WTC11 (cell line): ENCODE measurements around the gene TDRKH. TPM values are rescaled to one million over a fixed set of nuclear protein-coding genes. Genes with fewer than 3 reads are reported as not detected.

Source experiments
- ATAC-seq: fragments of 200-7000 bp; cut with Tn5 transposase; 2 replicates; pipeline ENCODE4 v1.10.0; 2021; ENCODE audit warnings: mild to moderate bottlenecking, moderate library complexity
- CTCF ChIA-PET: fragments of 300-600 bp; sonication (Branson Sonifier 250); formaldehyde crosslinking; loops from one replicate; lab custom pipeline; 2021; ENCODE audit warnings: antibody characterized with exemption; lab: Charles Lee
- POLR2A ChIA-PET: fragments of 350-600 bp; sonication (Branson Sonifier 250); formaldehyde crosslinking; loops from one replicate; lab custom pipeline; 2021; ENCODE audit warnings: antibody characterized with exemption; lab: Charles Lee
- DNase-seq: peaks from one replicate; pipeline ENCODE4 v3.0.0; 2021; ENCODE audit warnings: low spot score
- H3K27ac Mint-ChIP-seq: 2 replicates; pipeline ENCODE4 v1.8.0; 2021; ENCODE audit warnings: mixed read lengths
- H3K27me3 Mint-ChIP-seq: 2 replicates; pipeline ENCODE4 v1.8.0; 2021; ENCODE audit warnings: low read depth, mild to moderate bottlenecking, moderate library complexity, mixed read lengths
- H3K36me3 Mint-ChIP-seq: 2 replicates; pipeline ENCODE4 v1.8.0; 2021; ENCODE audit warnings: mixed read lengths
- H3K4me1 Mint-ChIP-seq: 2 replicates; pipeline ENCODE4 v1.8.0; 2022; ENCODE audit warnings: mixed read lengths
- H3K4me3 Mint-ChIP-seq: 2 replicates; pipeline ENCODE4 v1.8.0; 2021; ENCODE audit warnings: mild to moderate bottlenecking, moderate library complexity, mixed read lengths
- H3K9me3 Mint-ChIP-seq: 2 replicates; pipeline ENCODE4 v1.8.0; 2021; ENCODE audit warnings: mixed read lengths
- CBFB ChIP-seq: sonication (generic); formaldehyde crosslinking; IDR thresholded peaks from 2 replicates; pipeline ENCODE4 v1.8.1; 2022; ENCODE audit warnings: mild to moderate bottlenecking, low read depth, missing genetic modification reagents
- CREB1 ChIP-seq: sonication (generic); formaldehyde crosslinking; IDR thresholded peaks from 2 replicates; pipeline ENCODE4 v1.8.0; 2023; ENCODE audit warnings: mild to moderate bottlenecking, missing genetic modification reagents
- E2F4 ChIP-seq: sonication (generic); formaldehyde crosslinking; IDR thresholded peaks from 2 replicates; pipeline ENCODE4 v1.8.1; 2022; ENCODE audit warnings: low read depth, mild to moderate bottlenecking, moderate library complexity, missing genetic modification reagents, borderline replicate concordance
- EMX1 ChIP-seq: fragments of 250-450 bp; sonication (Bioruptor Pico); IDR thresholded peaks from 2 replicates; pipeline ENCODE4 v1.8.0; 2021; ENCODE audit warnings: mild to moderate bottlenecking
- ETV6 ChIP-seq: sonication (generic); formaldehyde crosslinking; IDR thresholded peaks from 2 replicates; pipeline ENCODE4 v1.8.1; 2022; ENCODE audit warnings: mild to moderate bottlenecking, missing genetic modification reagents
- GTF2I ChIP-seq: fragments of 250-450 bp; sonication (Bioruptor Pico); conservative IDR thresholded peaks from 2 replicates; pipeline ENCODE4 v1.4.0; 2021; ENCODE audit warnings: mild to moderate bottlenecking
- HMGA2 ChIP-seq: fragments of 250-450 bp; sonication (Bioruptor Pico); IDR thresholded peaks from 2 replicates; pipeline ENCODE4 v1.4.0; 2021; ENCODE audit warnings: mild to moderate bottlenecking, moderate library complexity
- IRF1 ChIP-seq: sonication (generic); formaldehyde crosslinking; IDR thresholded peaks from 2 replicates; pipeline ENCODE4 v1.8.0; 2023; ENCODE audit warnings: missing genetic modification reagents
- JUN ChIP-seq: sonication (generic); formaldehyde crosslinking; IDR thresholded peaks from 2 replicates; pipeline ENCODE4 v1.8.0; 2023; ENCODE audit warnings: mild to moderate bottlenecking, missing genetic modification reagents
- NFATC4 ChIP-seq: fragments of 250-450 bp; sonication (Bioruptor Pico); IDR thresholded peaks from 2 replicates; pipeline ENCODE4 v1.9.0; 2021; ENCODE audit warnings: mild to moderate bottlenecking
- NR3C1 ChIP-seq: sonication (generic); formaldehyde crosslinking; conservative IDR thresholded peaks from 2 replicates; pipeline ENCODE4 v1.8.1; 2023; ENCODE audit warnings: low read depth, mild to moderate bottlenecking, missing genetic modification reagents
- PREB ChIP-seq: sonication (generic); formaldehyde crosslinking; IDR thresholded peaks from 2 replicates; pipeline ENCODE4 v1.8.1; 2022; ENCODE audit warnings: mild to moderate bottlenecking, missing genetic modification reagents, moderate library complexity, borderline replicate concordance
- SMAD3 ChIP-seq: sonication (generic); formaldehyde crosslinking; IDR thresholded peaks from 2 replicates; pipeline ENCODE4 v1.8.0; 2022; ENCODE audit warnings: missing genetic modification reagents, mild to moderate bottlenecking, borderline replicate concordance
- SOX15 ChIP-seq: fragments of 250-450 bp; sonication (Bioruptor Pico); IDR thresholded peaks from 2 replicates; pipeline ENCODE4 v1.9.0; 2021; ENCODE audit warnings: mild to moderate bottlenecking
- SP1 ChIP-seq: sonication (generic); formaldehyde crosslinking; conservative IDR thresholded peaks from 2 replicates; pipeline ENCODE4 v1.8.1; 2022; ENCODE audit warnings: missing genetic modification reagents
- TCF7 ChIP-seq: sonication (generic); formaldehyde crosslinking; IDR thresholded peaks from 2 replicates; pipeline ENCODE4 v1.8.0; 2022; ENCODE audit warnings: mild to moderate bottlenecking, low read depth, missing genetic modification reagents, moderate library complexity
- USF2 ChIP-seq: sonication (generic); formaldehyde crosslinking; IDR thresholded peaks from 2 replicates; pipeline ENCODE4 v1.8.1; 2023; ENCODE audit warnings: mild to moderate bottlenecking, missing genetic modification reagents, moderate library complexity
- ZBTB21 ChIP-seq: sonication (generic); formaldehyde crosslinking; IDR thresholded peaks from 2 replicates; pipeline ENCODE4 v1.8.1; 2023; ENCODE audit warnings: mild to moderate bottlenecking, missing genetic modification reagents, borderline replicate concordance
- ZNF121 ChIP-seq: sonication (generic); formaldehyde crosslinking; IDR thresholded peaks from 2 replicates; pipeline ENCODE4 v1.8.0; 2023; ENCODE audit warnings: missing genetic modification reagents
- ZNF263 ChIP-seq: sonication (generic); formaldehyde crosslinking; IDR thresholded peaks from 2 replicates; pipeline ENCODE4 v1.8.1; 2022; ENCODE audit warnings: low read depth, mild to moderate bottlenecking, moderate library complexity, missing genetic modification reagents
- ZNF416 ChIP-seq: fragments of 250-450 bp; sonication (Bioruptor Pico); IDR thresholded peaks from 2 replicates; pipeline ENCODE4 v1.9.0; 2021; ENCODE audit warnings: mild to moderate bottlenecking, inconsistent platforms
- ZSCAN18 ChIP-seq: fragments of 250-450 bp; sonication (Bioruptor Pico); IDR thresholded peaks from 2 replicates; pipeline ENCODE4 v2.1.2; 2022; ENCODE audit warnings: mild to moderate bottlenecking, moderate library complexity
- total RNA-seq: library from RNA; stranded (reverse); gene quantifications from 3 replicates; pipeline ENCODE4 v1.2.3, GENCODE V29; 2021

Gene TDRKH
- total RNA-seq, 1 experiment from 2014 or later, result 21.8 TPM

- TF ChIP-seq PREB (CRISPR knock-in tag) (no peak), SP1 (no peak), HMGA2 (CRISPR knock-in tag) (no peak), SOX15 (CRISPR knock-in tag) (no peak), ZNF416 (CRISPR knock-in tag) (no peak), JUN (CRISPR knock-in tag) (no peak)
Measured at GRCh38 chr1:151759241-151759640, 31.1 kb downstream of the TDRKH start (continued).

GRCh38 chr1:151756291-151756690 lies 34.0 kb downstream of the TDRKH start:
- Mint-ChIP-seq H3K36me3 (peaks cover 20% of the 10 kb centered on the region), H3K4me3 (no peak overlapping the region), H3K4me1 (no peaks in the 10 kb centered on the region), H3K27ac (no peak overlapping the region), H3K9me3 (no peaks in the 10 kb centered on the region), H3K27me3 (no peaks in the 10 kb centered on the region)
- CTCF ChIA-PET, result no interaction called here
- POLR2A ChIA-PET, result no interaction called here
- no peak for ATAC-seq
- no peak for TF ChIP-seq ETV6
- no peak for TF ChIP-seq CBFB (CRISPR knock-in tag)
- no peak for DNase-seq

- TF ChIP-seq ZSCAN18 (CRISPR knock-in tag) (no peak), ZNF263 (no peak), E2F4 (CRISPR knock-in tag) (no peak), NR3C1 (CRISPR knock-in tag) (no peak), ZBTB21 (CRISPR knock-in tag) (no peak), GTF2I (CRISPR knock-in tag) (no peak), JUN (CRISPR knock-in tag) (no peak), CREB1 (no peak), NFATC4 (no peak), USF2 (no peak), SMAD3 (CRISPR knock-in tag) (no peak), IRF1 (CRISPR knock-in tag) (no peak), TCF7 (no peak), ZNF121 (CRISPR knock-in tag) (no peak), ZNF416 (CRISPR knock-in tag) (no peak), EMX1 (CRISPR knock-in tag) (no peak), ETV6 (no peak)
- ATAC-seq, result no peak
Measured at GRCh38 chr1:151741516-151741915, 48.8 kb downstream of the TDRKH start.

More at GRCh38 chr1:151741516-151741915, 48.8 kb downstream of the TDRKH start:
- peaks cover 24% of the 10 kb centered on the region for H3K9me3 Mint-ChIP-seq
- no peak overlapping the region for H3K4me3 Mint-ChIP-seq
- CTCF ChIA-PET, result interaction anchor here (0.7 to 1.7 kb wide), 2 partner anchors 401 to 431 kb away, joined by 3 read pairs; no protein-coding TSS in a partner anchor
- H3K4me1 Mint-ChIP-seq, result peaks cover 6% of the 10 kb centered on the region
- peaks cover 18% of the 10 kb centered on the region for H3K36me3 Mint-ChIP-seq
- POLR2A ChIA-PET, result no interaction called here
- H3K27me3 Mint-ChIP-seq, result peaks cover 6% of the 10 kb centered on the region
- no peak for DNase-seq
- H3K27ac Mint-ChIP-seq, result no peak overlapping the region
